GOT3 (cell line): ENCODE data around the gene TIMM29.
A peak's percentile ranks its signal among the peaks of the same experiment; 100 is the strongest.
"Not testable (repeated sequence)": the region's sequence is repeated elsewhere in the genome, so short reads cannot be mapped to it uniquely, and the experiment has no call there.

ENCODE experiments used
- DNase-seq: peaks from one replicate; lab custom pipeline; 2025; ENCODE audit warnings: mixed read lengths; lab: John Stamatoyannopoulos, UW

The TIMM29 gene

GRCh38 chr19:10943412-10943811 is 14.8 kb downstream of the TIMM29 start:
- DNase-seq = not testable (repeated sequence)

- no peak for DNase-seq
Measured at GRCh38 chr19:10945264-10945663, 16.7 kb downstream of the TIMM29 start.

- DNase-seq = no peak
Measured at GRCh38 chr19:10946958-10947657, 18.5 kb downstream of the TIMM29 start.

- DNase-seq = no peak
Measured at GRCh38 chr19:10952809-10953208, 24.2 kb downstream of the TIMM29 start.

- DNase-seq = not testable (repeated sequence)
Measured at GRCh38 chr19:10959277-10959968, 30.8 kb downstream of the TIMM29 start.

GRCh38 chr19:10960314-10961072 is 31.9 kb downstream of the TIMM29 start, which contains the start of gene SMARCA4:
SMARCA4 (plus strand) TSS chr19:10961030; CDS start chr19:10984152, 23,122 bp downstream.
- DNase-seq = peak; percentile 95

- DNase-seq = no peak
Measured at GRCh38 chr19:10961073-10961860, 32.7 kb downstream of the TIMM29 start.

- no peak for DNase-seq
Measured at GRCh38 chr19:10962863-10963262, 34.3 kb downstream of the TIMM29 start.

- no peak for DNase-seq
Measured at GRCh38 chr19:10963865-10964264, 35.3 kb downstream of the TIMM29 start.

GRCh38 chr19:10964903-10965302 is 36.3 kb downstream of the TIMM29 start:
- no peak for DNase-seq

GRCh38 chr19:10965398-10965797 is 36.8 kb downstream of the TIMM29 start:
- no peak for DNase-seq

GRCh38 chr19:10966809-10967208 is 38.2 kb downstream of the TIMM29 start:
- no peak for DNase-seq

- no peak for DNase-seq
Measured at GRCh38 chr19:10968527-10969135, 40.0 kb downstream of the TIMM29 start.

GRCh38 chr19:10971107-10971726 is 42.6 kb downstream of the TIMM29 start:
- no peak for DNase-seq

GRCh38 chr19:10975374-10976130 is 46.9 kb downstream of the TIMM29 start:
- no peak for DNase-seq

- DNase-seq = no peak
Measured at GRCh38 chr19:10976131-10976892, 47.7 kb downstream of the TIMM29 start.

GRCh38 chr19:10977742-10978092 is 49.1 kb downstream of the TIMM29 start:
- no peak for DNase-seq
